Keratinocyte (primary cell): ENCODE results near the gene PRKAG1.

Experiments
- EZH2 ChIP-seq: IDR thresholded peaks from one replicate; pipeline ENCODE4 v1.6.1; 2012; ENCODE audit warnings: inconsistent platforms, mild to moderate bottlenecking, low read length, moderate library complexity
- TF ChIP-seq, protein P1 (sequence below), 3 experiments: IDR thresholded peaks in 1 of 3; conservative IDR thresholded peaks in 1 of 3; optimal IDR thresholded peaks in 1 of 3; 2 replicates in 2 of 3; 3 replicates in 1 of 3; pipeline versions ENCODE3 to v1.5.1; 2011; ENCODE audit warnings: low read length in 3 of 3, mild to moderate bottlenecking in 3 of 3, moderate library complexity in 2 of 3, control low read depth in 1 of 3, inconsistent platforms in 1 of 3; ENCODE audit not compliant: insufficient read depth in 2 of 3; ENCODE audit errors: extremely low read depth in 1 of 3

DNA sequence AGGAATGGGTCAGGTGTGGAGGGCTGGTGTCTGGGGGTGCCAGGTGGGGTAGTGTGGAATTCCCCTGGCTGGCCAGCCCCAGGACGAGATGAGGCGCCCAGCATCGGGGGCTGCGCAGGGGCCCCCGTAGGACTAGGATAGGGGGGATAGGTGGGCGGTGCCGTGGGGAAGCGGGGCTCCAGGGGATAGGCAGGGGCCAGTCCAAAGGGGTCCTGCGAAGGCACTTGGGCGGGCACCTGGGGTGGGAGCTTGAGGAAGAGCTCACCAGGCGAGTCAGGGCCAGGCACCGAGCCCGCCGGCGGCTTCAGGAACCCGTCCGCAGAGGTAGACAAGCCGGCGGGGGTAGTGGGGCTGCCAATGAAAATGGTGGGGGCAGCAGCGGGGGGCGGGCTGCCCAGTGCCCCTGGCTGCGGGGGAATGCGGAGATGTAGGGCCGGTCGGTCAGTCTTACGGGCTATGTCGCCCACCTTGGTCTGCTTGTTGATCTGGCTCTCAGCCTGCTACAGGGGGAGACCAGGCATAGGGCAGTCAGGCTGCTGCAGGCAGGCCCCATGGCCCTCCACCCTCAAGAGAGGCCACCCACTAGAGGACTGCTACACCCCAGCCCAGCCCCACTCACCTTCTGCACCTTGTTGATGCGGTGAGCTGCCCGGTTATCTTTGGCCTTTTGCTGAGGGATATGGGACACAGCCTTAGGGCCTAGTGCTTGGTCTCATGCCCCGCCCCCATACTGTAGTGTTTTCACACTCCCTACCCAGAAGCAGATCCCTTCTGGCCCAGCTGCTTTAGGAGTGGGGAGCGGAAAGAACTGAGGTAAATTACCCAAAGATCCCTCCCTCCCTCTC is 22.7 kb upstream of the PRKAG1 start:
- TF ChIP-seq, protein P1, sequence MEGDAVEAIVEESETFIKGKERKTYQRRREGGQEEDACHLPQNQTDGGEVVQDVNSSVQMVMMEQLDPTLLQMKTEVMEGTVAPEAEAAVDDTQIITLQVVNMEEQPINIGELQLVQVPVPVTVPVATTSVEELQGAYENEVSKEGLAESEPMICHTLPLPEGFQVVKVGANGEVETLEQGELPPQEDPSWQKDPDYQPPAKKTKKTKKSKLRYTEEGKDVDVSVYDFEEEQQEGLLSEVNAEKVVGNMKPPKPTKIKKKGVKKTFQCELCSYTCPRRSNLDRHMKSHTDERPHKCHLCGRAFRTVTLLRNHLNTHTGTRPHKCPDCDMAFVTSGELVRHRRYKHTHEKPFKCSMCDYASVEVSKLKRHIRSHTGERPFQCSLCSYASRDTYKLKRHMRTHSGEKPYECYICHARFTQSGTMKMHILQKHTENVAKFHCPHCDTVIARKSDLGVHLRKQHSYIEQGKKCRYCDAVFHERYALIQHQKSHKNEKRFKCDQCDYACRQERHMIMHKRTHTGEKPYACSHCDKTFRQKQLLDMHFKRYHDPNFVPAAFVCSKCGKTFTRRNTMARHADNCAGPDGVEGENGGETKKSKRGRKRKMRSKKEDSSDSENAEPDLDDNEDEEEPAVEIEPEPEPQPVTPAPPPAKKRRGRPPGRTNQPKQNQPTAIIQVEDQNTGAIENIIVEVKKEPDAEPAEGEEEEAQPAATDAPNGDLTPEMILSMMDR (optimal IDR thresholded peaks at IDR 0.05 in 1 of 3, IDR thresholded peaks at IDR 0.05 in 1 of 3, conservative IDR thresholded peaks at IDR 0.05 in 1 of 3; ENCODE audit: extremely low read depth in 1 of 3, insufficient read depth in 2 of 3, low read length in 3 of 3), result no peak
- no peak for TF ChIP-seq EZH2
